Fibroblast of lung (primary cell): ENCODE results near the gene ST6GALNAC3. TPM values are rescaled to one million over a fixed set of nuclear protein-coding genes. Genes with fewer than 3 reads are reported as not detected.

Experiments
- DNase-seq, 2 donors: peaks; one replicate each; pipeline versions ENCODE4 v3.0.0 to v3.0.0-alpha.2; 2010; ENCODE audit warnings: low read depth in 2 of 2
- H2AFZ ChIP-seq: 2 replicates; pipeline ENCODE4 v1.5.1; 2012; ENCODE audit warnings: low read length, control low read depth, inconsistent platforms
- H3K27ac ChIP-seq: 2 replicates; pipeline ENCODE4 v1.5.1; 2011; ENCODE audit warnings: low read length, control low read depth; ENCODE audit not compliant: insufficient read depth
- H3K27me3 ChIP-seq: 2 replicates; pipeline ENCODE4 v1.5.1; 2011; ENCODE audit warnings: mild to moderate bottlenecking, low read length; ENCODE audit not compliant: control insufficient read depth, insufficient read depth
- H3K36me3 ChIP-seq: 2 replicates; pipeline ENCODE4 v1.5.1; 2011; ENCODE audit warnings: low read length; ENCODE audit not compliant: control insufficient read depth, insufficient read depth
- H3K4me1 ChIP-seq: 2 replicates; pipeline ENCODE4 v1.5.1; 2011; ENCODE audit warnings: low read length; ENCODE audit not compliant: control insufficient read depth, insufficient read depth; ENCODE audit errors: extremely low read depth
- H3K4me2 ChIP-seq: 2 replicates; pipeline ENCODE4 v1.5.1; 2011; ENCODE audit warnings: low read length, control low read depth; ENCODE audit not compliant: insufficient read depth; ENCODE audit errors: extremely low read depth
- H3K4me3 ChIP-seq, 4 experiments: fragments of 200-600 bp in 1 of 4; sonication (generic) in 1 of 4; replicated peaks in 1 of 4; 2 replicates each; pipeline ENCODE4 v1.5.1; 2011 to 2016; ENCODE audit warnings: low read length in 4 of 4, low read depth in 3 of 4, mild to moderate bottlenecking in 3 of 4, control low read depth in 2 of 4, inconsistent platforms in 1 of 4, mixed read lengths in 1 of 4; ENCODE audit not compliant: insufficient read depth in 1 of 4; ENCODE audit errors: control extremely low read depth in 1 of 4
- H3K79me2 ChIP-seq: 2 replicates; pipeline ENCODE4 v1.5.1; 2012; ENCODE audit warnings: mild to moderate bottlenecking, low read length, inconsistent platforms; ENCODE audit not compliant: control insufficient read depth, insufficient read depth
- H3K9ac ChIP-seq: 2 replicates; pipeline ENCODE4 v1.5.1; 2011; ENCODE audit warnings: mild to moderate bottlenecking, low read length, control low read depth; ENCODE audit not compliant: insufficient read depth
- H3K9me3 ChIP-seq: 2 replicates; pipeline ENCODE4 v1.5.1; 2012; ENCODE audit warnings: low read depth, low read length; ENCODE audit not compliant: control insufficient read depth, insufficient read depth
- H4K20me1 ChIP-seq: 2 replicates; pipeline ENCODE4 v1.5.1; 2011; ENCODE audit warnings: low read length; ENCODE audit not compliant: control insufficient read depth, insufficient read depth; ENCODE audit errors: extremely low read depth
- EZH2 ChIP-seq: IDR thresholded peaks from 2 replicates; pipeline ENCODE4 v1.5.1; 2012; ENCODE audit warnings: low read length, control low read depth, mild to moderate bottlenecking; ENCODE audit errors: missing control alignments
- polyA plus RNA-seq, 2 donors: library from polyadenylated mRNA; depleted of rRNA in 1 of 2; stranded (reverse) in 1 of 2; unstranded in 1 of 2; fragments of >200 nt; gene quantifications; 2 replicates each; pipeline ENCODE4 v1.2.1, GENCODE V29; 2011 to 2012; ENCODE audit warnings: missing spikeins in 1 of 2
- total RNA-seq: library from RNA; depleted of rRNA; stranded (reverse); fragments of >200 nt; gene quantifications from 2 replicates; pipeline ENCODE4 v1.2.1, GENCODE V29; 2014
- TF ChIP-seq, protein P1 (sequence below), 2 donors: IDR thresholded peaks in 1 of 2; conservative IDR thresholded peaks in 1 of 2; 1 replicate in 1 of 2; 2 replicates in 1 of 2; pipeline ENCODE4 v1.5.1; 2011 to 2012; ENCODE audit warnings: low read length in 2 of 2, control low read depth in 1 of 2, inconsistent platforms in 1 of 2, low read depth in 1 of 2, mild to moderate bottlenecking in 1 of 2

The ST6GALNAC3 gene
- total and polyA plus RNA-seq, 2 donors (not counting 1 experiment from before 2014, with no cell fraction given) = 0.34 to 0.66 TPM

DNA sequence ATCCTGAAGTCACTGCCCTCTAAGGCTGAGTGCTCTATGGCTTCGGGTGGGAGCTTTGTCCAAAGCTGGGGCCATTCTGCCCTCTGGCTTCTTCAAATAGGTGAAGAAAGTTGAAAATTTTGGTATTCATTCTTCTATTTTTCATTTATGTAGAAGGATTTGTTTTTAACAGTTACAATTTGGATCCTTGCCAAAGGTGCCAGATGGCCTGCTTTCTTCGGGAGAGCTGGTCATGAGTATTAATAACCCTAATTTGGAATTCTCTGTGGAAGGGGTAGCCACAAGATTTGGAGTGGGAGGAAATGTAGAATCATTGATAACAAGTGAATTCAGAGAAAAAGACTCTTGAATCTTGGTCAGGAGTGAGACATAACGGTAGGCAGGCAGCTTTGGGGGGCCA, 422.3 kb downstream of the ST6GALNAC3 start:
- no peak for TF ChIP-seq EZH2
- no peak overlapping the region for H3K27ac ChIP-seq
- H3K4me3 ChIP-seq = no peak overlapping the region
- no peak overlapping the region for H3K9ac ChIP-seq
- no peak overlapping the region for H3K4me2 ChIP-seq
- H2AFZ ChIP-seq = no peak overlapping the region
- DNase-seq = peak in 1 of 2 donors; percentile 44
- no peaks in the 10 kb centered on the region for H3K79me2 ChIP-seq
- H4K20me1 ChIP-seq = no peaks in the 10 kb centered on the region
- H3K36me3 ChIP-seq = no peaks in the 10 kb centered on the region
- no peaks in the 10 kb centered on the region for H3K4me1 ChIP-seq
- no peaks in the 10 kb centered on the region for H3K27me3 ChIP-seq
- no peaks in the 10 kb centered on the region for H3K9me3 ChIP-seq

DNA sequence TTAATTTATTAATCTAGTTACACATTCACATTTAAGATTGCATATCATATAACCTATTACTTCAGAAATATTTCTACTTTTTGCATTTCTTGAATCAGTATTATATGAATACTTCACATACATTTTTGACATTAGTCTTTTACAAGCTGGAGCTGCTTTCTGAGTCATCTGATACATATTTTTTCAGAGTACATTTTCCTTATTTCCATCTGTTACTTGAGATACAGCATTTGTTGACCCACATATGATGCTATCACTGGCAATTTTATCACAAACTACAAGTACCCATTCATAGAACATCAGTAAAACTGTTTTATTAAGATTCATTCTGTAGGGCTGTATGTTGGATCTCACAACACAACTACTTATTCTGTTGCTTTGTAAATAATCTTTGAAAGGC, 425.6 kb downstream of the ST6GALNAC3 start:
- Histone ChIP-seq H3K36me3 (no peaks in the 10 kb centered on the region), H3K9ac (no peak overlapping the region), H3K4me1 (no peaks in the 10 kb centered on the region), H2AFZ (no peak overlapping the region), H3K4me2 (no peak overlapping the region), H3K4me3 (no peak overlapping the region), H3K27ac (no peak overlapping the region), H3K27me3 (no peaks in the 10 kb centered on the region), H3K9me3 (no peaks in the 10 kb centered on the region), H3K79me2 (no peaks in the 10 kb centered on the region), H4K20me1 (no peaks in the 10 kb centered on the region)
- TF ChIP-seq EZH2 = no peak
- TF ChIP-seq, protein P1, sequence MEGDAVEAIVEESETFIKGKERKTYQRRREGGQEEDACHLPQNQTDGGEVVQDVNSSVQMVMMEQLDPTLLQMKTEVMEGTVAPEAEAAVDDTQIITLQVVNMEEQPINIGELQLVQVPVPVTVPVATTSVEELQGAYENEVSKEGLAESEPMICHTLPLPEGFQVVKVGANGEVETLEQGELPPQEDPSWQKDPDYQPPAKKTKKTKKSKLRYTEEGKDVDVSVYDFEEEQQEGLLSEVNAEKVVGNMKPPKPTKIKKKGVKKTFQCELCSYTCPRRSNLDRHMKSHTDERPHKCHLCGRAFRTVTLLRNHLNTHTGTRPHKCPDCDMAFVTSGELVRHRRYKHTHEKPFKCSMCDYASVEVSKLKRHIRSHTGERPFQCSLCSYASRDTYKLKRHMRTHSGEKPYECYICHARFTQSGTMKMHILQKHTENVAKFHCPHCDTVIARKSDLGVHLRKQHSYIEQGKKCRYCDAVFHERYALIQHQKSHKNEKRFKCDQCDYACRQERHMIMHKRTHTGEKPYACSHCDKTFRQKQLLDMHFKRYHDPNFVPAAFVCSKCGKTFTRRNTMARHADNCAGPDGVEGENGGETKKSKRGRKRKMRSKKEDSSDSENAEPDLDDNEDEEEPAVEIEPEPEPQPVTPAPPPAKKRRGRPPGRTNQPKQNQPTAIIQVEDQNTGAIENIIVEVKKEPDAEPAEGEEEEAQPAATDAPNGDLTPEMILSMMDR (conservative IDR thresholded peaks at IDR 0.05 in 1 of 2, IDR thresholded peaks at IDR 0.05 in 1 of 2; ENCODE audit: low read depth in 1 of 2, low read length in 2 of 2) = no peak
- peak in 1 of 2 donors; percentile 9 for DNase-seq

GRCh38 chr1:76501136-76501535, 426.6 kb downstream of the ST6GALNAC3 start:
- Histone ChIP-seq H2AFZ (no peak overlapping the region), H3K9ac (no peak overlapping the region), H3K4me3 (no peak overlapping the region), H3K9me3 (no peaks in the 10 kb centered on the region), H3K4me1 (no peaks in the 10 kb centered on the region), H3K27ac (no peak overlapping the region), H3K27me3 (no peaks in the 10 kb centered on the region), H3K4me2 (no peak overlapping the region), H4K20me1 (no peaks in the 10 kb centered on the region), H3K36me3 (no peaks in the 10 kb centered on the region), H3K79me2 (no peaks in the 10 kb centered on the region)
- TF ChIP-seq EZH2 = no peak
- TF ChIP-seq, protein P1 (conservative IDR thresholded peaks at IDR 0.05 in 1 of 2, IDR thresholded peaks at IDR 0.05 in 1 of 2; ENCODE audit: low read depth in 1 of 2, low read length in 2 of 2) = no peak
- peak in 1 of 2 donors; percentile 20 for DNase-seq
